K562 (cell line): ENCODE measurements around the gene USP24. TPM values are rescaled to one million over a fixed set of nuclear protein-coding genes. Genes with fewer than 3 reads are reported as not detected.

ENCODE experiments used
- ATAC-seq: fragments of 200-7000 bp; cut with Tn5 transposase; 3 replicates; pipeline ENCODE4 v1.9.1; 2020; ENCODE audit warnings: moderate library complexity
- BruUV-seq: library from RNA; stranded (reverse); fragments of 400-500 nt; replicated peaks from 2 replicates; lab custom pipeline; 2021; lab: Mats Ljungman, UMichigan
- CTCF ChIA-PET: fragments of 300-600 bp; formaldehyde crosslinking; extraction: SDS; loops from one replicate; lab custom pipeline; 2021; ENCODE audit warnings: low intra/inter-chr PET ratio; lab: Yijun Ruan, JAX
- POLR2A ChIA-PET: fragments of 300-600, 350-650 bp; sonication (Branson Sonifier 250); formaldehyde crosslinking; extraction: SDS; loops from one replicate; lab custom pipeline; 2021; ENCODE audit warnings: antibody characterized with exemption, inconsistent platforms; lab: Yijun Ruan, JAX
- DNase-seq, 4 experiments: peaks; one replicate each; pipeline versions ENCODE4 v3.0.0 to v3.0.0-alpha.2; 2011 to 2018; ENCODE audit warnings: low spot score in 3 of 4, mixed read lengths in 3 of 4; ENCODE audit errors: extremely low read depth in 1 of 4
- FAIRE-seq: peaks from 2 replicates; lab custom pipeline; 2011; peaks lifted over from hg19 to GRCh38; lab: Jason Lieb, UNC
- H2AFZ ChIP-seq: 2 replicates; pipeline ENCODE4 v1.6.0; 2011; ENCODE audit warnings: low read depth, low read length, control low read depth, inconsistent platforms
- H3K27ac ChIP-seq: fragments of 200-600 bp; 3 replicates; pipeline ENCODE4 v1.8.0; 2011; ENCODE audit warnings: low read depth, mild to moderate bottlenecking, control low read depth, inconsistent platforms, low read length, moderate library complexity, mixed read lengths; ENCODE audit errors: extremely low read depth
- H3K27me3 ChIP-seq, 2 experiments: fragments of 300-600 bp in 1 of 2; 2 replicates in 1 of 2; 3 replicates in 1 of 2; pipeline versions ENCODE4 v1.6.0 to v1.8.0; 2011; ENCODE audit warnings: inconsistent platforms in 2 of 2, low read length in 2 of 2, mild to moderate bottlenecking in 1 of 2, mixed read lengths in 1 of 2, moderate library complexity in 1 of 2; ENCODE audit not compliant: control insufficient read depth in 2 of 2, insufficient read depth in 2 of 2
- H3K36me3 ChIP-seq: fragments of 300-600 bp; 3 replicates; pipeline ENCODE4 v1.8.0; 2011; ENCODE audit warnings: mild to moderate bottlenecking, low read length, inconsistent platforms; ENCODE audit not compliant: control insufficient read depth, insufficient read depth
- H3K4me1 ChIP-seq, 2 experiments: fragments of 200-600 bp in 1 of 2; replicated peaks in 1 of 2; 2 replicates in 1 of 2; 3 replicates in 1 of 2; pipeline versions ENCODE4 v1.5.1 to v1.8.0; 2011; ENCODE audit warnings: inconsistent platforms in 2 of 2, low read length in 2 of 2, mild to moderate bottlenecking in 1 of 2, mixed read lengths in 1 of 2, moderate library complexity in 1 of 2; ENCODE audit not compliant: control insufficient read depth in 2 of 2, insufficient read depth in 2 of 2
- H3K4me2 ChIP-seq: 2 replicates; pipeline ENCODE4 v1.6.1; 2011; ENCODE audit warnings: low read length, control low read depth, inconsistent platforms, mixed read lengths; ENCODE audit not compliant: insufficient read depth
- H3K4me3 ChIP-seq: fragments of 200-600 bp; sonication (generic), shearing (Covaris generic); 2 replicates; pipeline ENCODE4 v1.5.1; 2016; ENCODE audit warnings: control low read depth, inconsistent platforms
- H3K79me2 ChIP-seq: fragments of 200-600 bp; 3 replicates; pipeline ENCODE4 v1.8.0; 2011; ENCODE audit warnings: low read length, inconsistent platforms; ENCODE audit not compliant: control insufficient read depth, insufficient read depth
- H3K9ac ChIP-seq, 2 experiments: 2 replicates each; pipeline versions ENCODE4 v1.6.0 to v1.6.1; 2011; ENCODE audit warnings: low read depth in 2 of 2, low read length in 2 of 2, control low read depth in 1 of 2, inconsistent platforms in 1 of 2, mild to moderate bottlenecking in 1 of 2, mixed read lengths in 1 of 2; ENCODE audit not compliant: insufficient read depth in 1 of 2
- H3K9me1 ChIP-seq: one replicate; pipeline ENCODE4 v1.6.0; 2011; ENCODE audit warnings: inconsistent platforms, mild to moderate bottlenecking, low read length, moderate library complexity; ENCODE audit not compliant: control insufficient read depth, insufficient read depth
- H3K9me3 ChIP-seq: replicated peaks from 2 replicates; pipeline ENCODE4 v1.5.1; 2011; ENCODE audit warnings: low read depth, low read length, inconsistent platforms; ENCODE audit not compliant: control insufficient read depth, insufficient read depth
- H4K20me1 ChIP-seq: replicated peaks from 2 replicates; pipeline ENCODE4 v1.6.1; 2011; ENCODE audit warnings: low read length, inconsistent platforms, mixed read lengths; ENCODE audit not compliant: control insufficient read depth, insufficient read depth
- ARNT ChIP-seq, 2 experiments: fragments of 450-650 bp; IDR thresholded peaks; 2 replicates each; pipeline ENCODE4 v1.6.1; 2016; ENCODE audit warnings: mild to moderate bottlenecking in 1 of 2
- BRF1 ChIP-seq: IDR thresholded peaks from 3 replicates; pipeline ENCODE4 v1.6.1; 2011; ENCODE audit warnings: borderline replicate concordance, mild to moderate bottlenecking; ENCODE audit not compliant: insufficient read length; ENCODE audit errors: extremely low read depth
- CBFA2T2 ChIP-seq: fragments of 450-650 bp; conservative IDR thresholded peaks from 2 replicates; pipeline ENCODE4 v1.6.1; 2017; ENCODE audit warnings: mild to moderate bottlenecking
- CBFA2T3 ChIP-seq: fragments of 450-650 bp; IDR thresholded peaks from 2 replicates; pipeline ENCODE4 v1.6.1; 2017
- FOXK1 ChIP-seq: sonication (generic); formaldehyde crosslinking; IDR thresholded peaks from 2 replicates; pipeline ENCODE4 v1.8.0; 2022; ENCODE audit warnings: missing genetic modification reagents, mild to moderate bottlenecking, borderline replicate concordance
- HDAC2 ChIP-seq: fragments of 450-650 bp; IDR thresholded peaks from 2 replicates; pipeline ENCODE4 v1.6.1; 2016; ENCODE audit warnings: mild to moderate bottlenecking
- ID3 ChIP-seq, 2 experiments: fragments of 250-450 bp in 1 of 2; fragments of 450-650 bp in 1 of 2; sonication (Bioruptor Pico) in 1 of 2; IDR thresholded peaks; 2 replicates each; pipeline versions ENCODE4 v1.6.1 to v1.8.0; 2016 to 2021; ENCODE audit warnings: mild to moderate bottlenecking in 2 of 2, moderate library complexity in 2 of 2, missing compliant biosample characterization in 1 of 2, missing genetic modification characterization in 1 of 2
- JUN ChIP-seq, 2 experiments: sonication (generic) in 1 of 2; formaldehyde crosslinking in 1 of 2; IDR thresholded peaks; 2 replicates each; pipeline versions ENCODE4 v1.6.1 to v1.8.0; 2012 to 2022; ENCODE audit warnings: borderline replicate concordance in 2 of 2, mild to moderate bottlenecking in 2 of 2, improper control_type of control experiment in 1 of 2, low read depth in 1 of 2, low read length in 1 of 2, missing genetic modification reagents in 1 of 2
- NFE2L1 ChIP-seq: fragments of 450-650 bp; IDR thresholded peaks from 2 replicates; pipeline ENCODE4 v1.6.1; 2016; ENCODE audit warnings: missing genetic modification characterization, low read depth, mild to moderate bottlenecking, missing compliant biosample characterization, moderate library complexity, borderline replicate concordance
- RBM25 ChIP-seq: fragments of 200-400 bp; formaldehyde crosslinking; IDR thresholded peaks from 2 replicates; pipeline ENCODE4 v1.6.1; 2018; ENCODE audit warnings: low read length, low read depth, moderate library complexity; ENCODE audit not compliant: severe bottlenecking
- TFAP4 ChIP-seq: sonication (generic); formaldehyde crosslinking; IDR thresholded peaks from 2 replicates; pipeline ENCODE4 v1.8.0; 2022; ENCODE audit warnings: missing genetic modification reagents, mild to moderate bottlenecking, moderate library complexity, borderline replicate concordance
- TRIM24 ChIP-seq, 2 experiments: fragments of 450-650 bp; IDR thresholded peaks; 2 replicates each; pipeline ENCODE4 v1.6.1; 2016
- ZKSCAN3 ChIP-seq: fragments of 250-450 bp; sonication (Bioruptor Pico); IDR thresholded peaks from 2 replicates; pipeline ENCODE4 v1.4.0; 2020
- ZNF165 ChIP-seq: fragments of 250-450 bp; sonication (Bioruptor Pico); IDR thresholded peaks from 2 replicates; pipeline ENCODE4 v1.4.0; 2020; ENCODE audit warnings: borderline replicate concordance
- ZNF280A ChIP-seq: fragments of 450-650 bp; IDR thresholded peaks from 2 replicates; pipeline ENCODE4 v1.6.1; 2018; ENCODE audit warnings: mild to moderate bottlenecking, low read depth; ENCODE audit not compliant: partially characterized antibody
- WGBS: fragments of 100-300 bp; shearing (Covaris generic); methylation state at CpG from one replicate; pipeline ENCODE4 v1.1.6; 2016; ENCODE audit warnings: low coverage, mixed read lengths; ENCODE audit not compliant: insufficient coverage; ENCODE audit errors: missing lambda C conversion rate; 5-methylcytosine and 5-hydroxymethylcytosine counted together
- in situ Hi-C: fragments of 300-500 bp; cut with MboI; formaldehyde crosslinking; loops from 4 replicates; pipeline ENCODE4 v1.15.0; 2018; ENCODE audit warnings: inconsistent platforms, mixed read lengths
- intact Hi-C: fragments of 100-400 bp; cut with micrococcal nuclease; formaldehyde crosslinking; loops from 2 replicates; pipeline ENCODE4 v1.14.2; 2022
- polyA plus RNA-seq, 8 experiments: library from polyadenylated mRNA; depleted of rRNA in 4 of 8; stranded (reverse) in 5 of 8; unstranded in 3 of 8; fragments of >200 nt; fragmentation: Nextera tagmentation in 2 of 8; fragmentation: Illumina TruSeq in 1 of 8; extraction: Ambion mirVana in 2 of 8; extraction: Trizol in 1 of 8; gene quantifications; 2 replicates each; pipeline versions ENCODE4 v1.2.1 to v1.2.3, GENCODE V29; 2011 to 2014; ENCODE audit warnings: inconsistent platforms in 1 of 8, missing spikeins in 1 of 8
- total RNA-seq, 7 experiments: library from RNA; depleted of rRNA in 6 of 7; stranded (reverse); fragments of >200 nt in 6 of 7; fragmentation: Illumina TruSeq in 2 of 7; extraction: Trizol in 2 of 7; gene quantifications; 2 replicates each; pipeline versions ENCODE4 v1.2.1 to v1.2.3, GENCODE V29; 2011 to 2021; ENCODE audit warnings: low replicate concordance in 1 of 7

Gene USP24
- total and polyA plus RNA-seq, 9 of the 15 experiments (the other 6 are each of a cell fraction or from before 2014, with no cell fraction given) = 7.7 to 62.6 (median 36.8) TPM

GRCh38 chr1:55040083-55040932, 174.9 kb downstream of the USP24 start:
- H3K9ac ChIP-seq = peak overlapping the region; percentile 64 to 96
- no peaks in the 10 kb centered on the region for H3K9me3 ChIP-seq
- ATAC-seq = peak; percentile 49
- H3K4me3 ChIP-seq = peak overlapping the region; percentile 56
- peak overlapping the region; percentile 70 for H2AFZ ChIP-seq
- 2% methylated on average over 36 of the region's 49 CpGs for WGBS
- peak overlapping the region; percentile 84 for H3K4me2 ChIP-seq
- no peaks in the 10 kb centered on the region for H3K9me1 ChIP-seq
- peaks cover 64% of the 10 kb centered on the region for H3K79me2 ChIP-seq
- DNase-seq = peak in 2 of 4 experiments; percentile 27 to 31
- H3K4me1 ChIP-seq = peaks cover 34 to 40% of the 10 kb centered on the region in 2 experiments
- CTCF ChIA-PET = no interaction called here
- peaks cover 9% of the 10 kb centered on the region; the same call in 1 of the 2 replicates for H4K20me1 ChIP-seq
- POLR2A ChIA-PET = interaction anchor here (0.8 to 1.1 kb wide), 2 partner anchors 15 to 90 kb away, joined by 3 to 4 read pairs; no protein-coding TSS in a partner anchor
- in situ Hi-C loops = no loop called here
- BruUV-seq = TSS peak; percentile 38
- H3K36me3 ChIP-seq = peaks cover 44% of the 10 kb centered on the region
- intact Hi-C loops = no loop called here
- H3K27ac ChIP-seq = peak overlapping the region; percentile 67; the same call in 2 of the 3 replicates
- H3K27me3 ChIP-seq = no peaks in the 10 kb centered on the region; a peak in 1 of 5 replicates
- FAIRE-seq = no peak
- TF ChIP-seq ARNT (IDR thresholded peaks at IDR 0.05) (no peak), ID3 (CRISPR knock-in tag; IDR thresholded peaks at IDR 0.05) (no peak), ID3 (tag; IDR thresholded peaks at IDR 0.05) (no peak), JUN (IDR thresholded peaks at IDR 0.05; ENCODE audit: borderline replicate concordance, low read depth, low read length) (no peak), JUN (CRISPR knock-in tag; IDR thresholded peaks at IDR 0.05; ENCODE audit: borderline replicate concordance) (no peak), ZKSCAN3 (CRISPR knock-in tag) (no peak), RBM25 (no peak), HDAC2 (no peak), FOXK1 (CRISPR knock-in tag) (no peak), TRIM24 (IDR thresholded peaks at IDR 0.05) (no peak), NFE2L1 (tag) (no peak), ZNF280A (no peak), CBFA2T2 (no peak), BRF1 (no peak), CBFA2T3 (no peak), ZNF165 (CRISPR knock-in tag) (no peak), TFAP4 (CRISPR knock-in tag) (0 out of 2 replicates have a peak, but pooled peaks have one; percentile 19)
